ENCODE data around the gene EIF2S2. TPM values are rescaled to one million over a fixed set of nuclear protein-coding genes. Genes with fewer than 3 reads are reported as not detected.

EIF2S2 gene
- total RNA-seq, 1 experiment from 2014 or later, result 130 TPM

GRCh38 chr20:34120213-34120612 is 8.2 kb upstream of the EIF2S2 start:
- intact Hi-C loops (cut with micrococcal nuclease; ENCODE audit: unreplicated experiment), result loop anchor here (10.0 kb wide), 1 partner anchor 325 kb away; no protein-coding TSS in a partner anchor
- H3K27ac ChIP-seq (ENCODE audit: low read depth, low read length, poor library complexity, severe bottlenecking), result no peak overlapping the region
- no peak overlapping the region for H3K4me3 ChIP-seq (ENCODE audit: low read depth, low read length, poor library complexity, severe bottlenecking)
- H3K27me3 ChIP-seq (replicated peaks; ENCODE audit: insufficient read depth, low read depth, low read length, poor library complexity), result no peaks in the 10 kb centered on the region
- H3K9me3 ChIP-seq (ENCODE audit: low read depth, low read length, poor library complexity, severe bottlenecking), result no peaks in the 10 kb centered on the region
- ChIA-PET CTCF (no interaction called here), POLR2A (ENCODE audit: low non-redundant PET) (no interaction called here)
- H3K4me1 ChIP-seq (ENCODE audit: insufficient read depth, low read length, poor library complexity, severe bottlenecking), result no peaks in the 10 kb centered on the region
- H3K36me3 ChIP-seq (ENCODE audit: insufficient read depth, low read length, poor library complexity, severe bottlenecking), result no peaks in the 10 kb centered on the region
- no TSS peak for BruUV-seq (replicated peaks)
- TF ChIP-seq EZH2 (IDR thresholded peaks at IDR 0.05; ENCODE audit: borderline replicate concordance, low read depth, low read length, poor library complexity, severe bottlenecking) (no peak), CTCF (conservative IDR thresholded peaks at IDR 0.05; ENCODE audit: low read depth, low read length) (no peak)
- DNase-seq (ENCODE audit: low spot score), result no peak

GRCh38 chr20:34115232-34115631 is 3.2 kb upstream of the EIF2S2 start:
- TF ChIP-seq CTCF (conservative IDR thresholded peaks at IDR 0.05; ENCODE audit: low read depth, low read length) (no peak), EZH2 (IDR thresholded peaks at IDR 0.05; ENCODE audit: borderline replicate concordance, low read depth, low read length, poor library complexity, severe bottlenecking) (no peak)
- no peak for DNase-seq (ENCODE audit: low spot score)
- no TSS peak for BruUV-seq (replicated peaks)
- ChIA-PET CTCF (no interaction called here), POLR2A (ENCODE audit: low non-redundant PET) (no interaction called here)
- intact Hi-C loops (cut with micrococcal nuclease; ENCODE audit: unreplicated experiment), result no loop called here
- Histone ChIP-seq H3K27ac (ENCODE audit: low read depth, low read length, poor library complexity, severe bottlenecking) (no peak overlapping the region), H3K9me3 (ENCODE audit: low read depth, low read length, poor library complexity, severe bottlenecking) (no peaks in the 10 kb centered on the region), H3K36me3 (ENCODE audit: insufficient read depth, low read length, poor library complexity, severe bottlenecking) (no peaks in the 10 kb centered on the region), H3K27me3 (replicated peaks; ENCODE audit: insufficient read depth, low read depth, low read length, poor library complexity) (no peaks in the 10 kb centered on the region), H3K4me1 (ENCODE audit: insufficient read depth, low read length, poor library complexity, severe bottlenecking) (peaks cover 4% of the 10 kb centered on the region), H3K4me3 (ENCODE audit: low read depth, low read length, poor library complexity, severe bottlenecking) (no peak overlapping the region)

GRCh38 chr20:34114809-34115208 is 2.8 kb upstream of the EIF2S2 start:
- Histone ChIP-seq H3K4me1 (ENCODE audit: insufficient read depth, low read length, poor library complexity, severe bottlenecking) (peaks cover 4% of the 10 kb centered on the region), H3K9me3 (ENCODE audit: low read depth, low read length, poor library complexity, severe bottlenecking) (no peaks in the 10 kb centered on the region), H3K36me3 (ENCODE audit: insufficient read depth, low read length, poor library complexity, severe bottlenecking) (no peaks in the 10 kb centered on the region), H3K27me3 (replicated peaks; ENCODE audit: insufficient read depth, low read depth, low read length, poor library complexity) (no peaks in the 10 kb centered on the region), H3K4me3 (ENCODE audit: low read depth, low read length, poor library complexity, severe bottlenecking) (no peak overlapping the region), H3K27ac (ENCODE audit: low read depth, low read length, poor library complexity, severe bottlenecking) (no peak overlapping the region)
- intact Hi-C loops (cut with micrococcal nuclease; ENCODE audit: unreplicated experiment), result no loop called here
- ChIA-PET CTCF (no interaction called here), POLR2A (ENCODE audit: low non-redundant PET) (interaction anchor here (0.7 kb wide), 1 partner anchor 270 kb away, joined by 3 read pairs; no protein-coding TSS in a partner anchor)
- no peak for DNase-seq (ENCODE audit: low spot score)
- BruUV-seq (replicated peaks), result no TSS peak
- TF ChIP-seq EZH2 (IDR thresholded peaks at IDR 0.05; ENCODE audit: borderline replicate concordance, low read depth, low read length, poor library complexity, severe bottlenecking), result no peak
- TF ChIP-seq CTCF (conservative IDR thresholded peaks at IDR 0.05; ENCODE audit: low read depth, low read length), result no peak
